HepG2 (cell line): ENCODE results near the gene ELMO2. TPM values are rescaled to one million over a fixed set of nuclear protein-coding genes. Genes with fewer than 3 reads are reported as not detected.

Experiments
- AHR ChIP-seq: IDR thresholded peaks from 2 replicates; pipeline ENCODE4 v1.6.1; 2018; ENCODE audit warnings: missing genetic modification reagents, missing compliant biosample characterization
- BORCS8-MEF2B ChIP-seq: sonication (generic); formaldehyde crosslinking; IDR thresholded peaks from 2 replicates; pipeline ENCODE4 v1.8.0; 2022; ENCODE audit warnings: mild to moderate bottlenecking, missing genetic modification reagents
- KAT2B ChIP-seq: fragments of 150-350 bp; IDR thresholded peaks from 2 replicates; pipeline ENCODE4 v1.6.1; 2014; ENCODE audit warnings: low read depth, low read length, borderline replicate concordance
- MIER3 ChIP-seq: IDR thresholded peaks from 2 replicates; pipeline ENCODE4 v1.6.1; 2016; ENCODE audit warnings: missing compliant biosample characterization, borderline replicate concordance
- SRY ChIP-seq: sonication (generic); formaldehyde crosslinking; IDR thresholded peaks from 2 replicates; pipeline ENCODE4 v1.8.0; 2022; ENCODE audit warnings: mild to moderate bottlenecking, missing genetic modification reagents
- TBL1XR1 ChIP-seq: fragments of 150-350 bp; IDR thresholded peaks from 2 replicates; pipeline ENCODE4 v1.6.1; 2014; ENCODE audit warnings: borderline replicate concordance, low read length; ENCODE audit not compliant: partially characterized antibody
- ZFP62 ChIP-seq: sonication (generic); formaldehyde crosslinking; IDR thresholded peaks from 2 replicates; pipeline ENCODE4 v1.4.0; 2020; ENCODE audit warnings: missing genetic modification reagents
- ZFX ChIP-seq: sonication (generic); formaldehyde crosslinking; IDR thresholded peaks from 2 replicates; pipeline ENCODE4 v1.4.0; 2020; ENCODE audit warnings: mild to moderate bottlenecking, low read depth, missing genetic modification reagents, moderate library complexity
- ZNF451 ChIP-seq: sonication (generic); formaldehyde crosslinking; IDR thresholded peaks from 2 replicates; pipeline ENCODE4 v1.5.0; 2020; ENCODE audit warnings: mild to moderate bottlenecking, missing genetic modification reagents
- ZNF543 ChIP-seq: sonication (generic); formaldehyde crosslinking; IDR thresholded peaks from 2 replicates; pipeline ENCODE4 v1.4.0; 2020; ENCODE audit warnings: mild to moderate bottlenecking, missing genetic modification reagents
- ZNF557 ChIP-seq: sonication (generic); formaldehyde crosslinking; IDR thresholded peaks from 2 replicates; pipeline ENCODE4 v1.4.0; 2020; ENCODE audit warnings: missing genetic modification reagents
- ZNF567 ChIP-seq: sonication (generic); formaldehyde crosslinking; IDR thresholded peaks from 2 replicates; pipeline ENCODE4 v1.8.1; 2023; ENCODE audit warnings: mild to moderate bottlenecking, missing genetic modification reagents, borderline replicate concordance
- ZNF652 ChIP-seq: IDR thresholded peaks from 2 replicates; pipeline ENCODE4 v1.6.1; 2016; ENCODE audit warnings: low read depth, borderline replicate concordance
- ZNF777 ChIP-seq: sonication (generic); formaldehyde crosslinking; IDR thresholded peaks from 2 replicates; pipeline ENCODE4 v1.4.0; 2020; ENCODE audit warnings: missing genetic modification reagents
- ZNF790 ChIP-seq: sonication (generic); formaldehyde crosslinking; IDR thresholded peaks from 2 replicates; pipeline ENCODE4 v1.8.0; 2022; ENCODE audit warnings: missing genetic modification reagents, mild to moderate bottlenecking, borderline replicate concordance
- polyA plus RNA-seq, 8 experiments: library from polyadenylated mRNA; depleted of rRNA in 3 of 8; stranded (reverse) in 7 of 8; unstranded in 1 of 8; fragments of >200 nt; fragmentation: Illumina TruSeq in 4 of 8; extraction: Trizol in 4 of 8; gene quantifications; 2 replicates each; pipeline versions ENCODE4 v1.2.1 to v1.2.3, GENCODE V29; 2011 to 2016; ENCODE audit warnings: low read depth in 4 of 8, missing spikeins in 1 of 8, mixed read lengths in 1 of 8; ENCODE audit not compliant: insufficient read depth in 1 of 8
- total RNA-seq, 5 experiments: library from RNA; depleted of rRNA; stranded (reverse); fragments of >200 nt; fragmentation: Illumina TruSeq; extraction: Trizol; gene quantifications; 2 replicates each; pipeline ENCODE4 v1.2.3, GENCODE V29; 2016; ENCODE audit warnings: low read depth in 1 of 5
- TF ChIP-seq, protein P1 (sequence below): sonication (generic); formaldehyde crosslinking; IDR thresholded peaks from 2 replicates; pipeline ENCODE4 v1.8.1; 2023; ENCODE audit warnings: mild to moderate bottlenecking, missing genetic modification reagents
- TF ChIP-seq, protein P2 (sequence below): sonication (generic); IDR thresholded peaks from 2 replicates; pipeline ENCODE4 v1.6.1; 2016; ENCODE audit warnings: low read depth, borderline replicate concordance
- TF ChIP-seq, protein P3 (sequence below): sonication (generic); formaldehyde crosslinking; IDR thresholded peaks from 2 replicates; pipeline ENCODE4 v1.4.0; 2020; ENCODE audit warnings: missing genetic modification reagents, low read depth, mild to moderate bottlenecking, borderline replicate concordance
- TF ChIP-seq, protein P4 (sequence below): sonication (generic); formaldehyde crosslinking; IDR thresholded peaks from 2 replicates; pipeline ENCODE4 v1.4.0; 2020; ENCODE audit warnings: mild to moderate bottlenecking, missing genetic modification reagents, borderline replicate concordance
- TF ChIP-seq, protein P5 (sequence below): sonication (generic); formaldehyde crosslinking; IDR thresholded peaks from 2 replicates; pipeline ENCODE4 v1.5.0; 2020; ENCODE audit warnings: missing genetic modification reagents, mild to moderate bottlenecking, borderline replicate concordance

Gene ELMO2
- total and polyA plus RNA-seq, 2 of the 13 experiments (the other 11 are each of a cell fraction or from before 2014, with no cell fraction given), result 30.6 to 35.7 TPM

DNA sequence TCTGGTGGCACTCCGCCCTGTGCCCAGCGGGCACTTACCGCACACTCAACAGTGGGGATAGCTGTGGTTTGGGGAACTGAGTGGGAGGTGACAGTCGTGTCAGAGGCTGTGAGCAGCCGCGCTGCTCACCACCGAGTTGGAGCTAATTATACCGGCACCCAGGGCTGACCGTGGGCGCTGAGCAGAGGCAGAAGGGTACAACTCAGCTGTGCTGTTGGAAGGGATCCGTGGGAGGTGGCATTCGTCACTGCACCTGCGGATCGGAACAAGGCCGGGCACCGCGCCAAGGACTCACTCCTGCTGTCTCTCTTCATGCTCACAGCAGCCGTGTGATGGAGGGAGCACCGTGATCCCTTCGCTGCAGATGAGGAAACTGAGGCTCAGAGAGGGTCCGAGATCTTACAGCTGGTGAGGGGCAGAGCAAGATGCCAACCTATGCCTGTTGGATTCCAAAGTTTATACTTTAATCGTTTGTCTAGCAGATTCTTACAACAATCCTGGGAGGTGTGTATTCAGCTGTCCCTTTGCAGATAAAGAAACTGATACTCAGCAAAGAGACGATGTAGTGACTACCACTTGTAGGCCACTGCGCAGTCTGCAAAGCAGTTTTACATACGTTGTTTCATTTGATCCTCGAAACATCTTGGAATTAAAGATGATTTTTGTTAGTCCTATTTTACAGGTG lies 713 bp upstream of the ELMO2 start (continued):
- TF ChIP-seq, protein P1, sequence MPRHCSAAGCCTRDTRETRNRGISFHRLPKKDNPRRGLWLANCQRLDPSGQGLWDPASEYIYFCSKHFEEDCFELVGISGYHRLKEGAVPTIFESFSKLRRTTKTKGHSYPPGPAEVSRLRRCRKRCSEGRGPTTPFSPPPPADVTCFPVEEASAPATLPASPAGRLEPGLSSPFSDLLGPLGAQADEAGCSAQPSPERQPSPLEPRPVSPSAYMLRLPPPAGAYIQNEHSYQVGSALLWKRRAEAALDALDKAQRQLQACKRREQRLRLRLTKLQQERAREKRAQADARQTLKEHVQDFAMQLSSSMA (CRISPR knock-in tag), result 0 out of 2 replicates have a peak, but pooled peaks have one; percentile 51
- TF ChIP-seq AHR (CRISPR knock-in tag) (no peak), ZNF790 (no peak), ZNF652 (CRISPR knock-in tag) (no peak), ZNF777 (CRISPR knock-in tag) (no peak), ZNF567 (CRISPR knock-in tag) (no peak), ZNF451 (CRISPR knock-in tag) (peak; percentile 31; the same call in 1 of the 2 replicates), KAT2B (no peak), SRY (CRISPR knock-in tag) (peak; percentile 45), MIER3 (0 out of 2 replicates have a peak, but pooled peaks have one; percentile 10), ZNF543 (CRISPR knock-in tag) (peak; percentile 5; the same call in 1 of the 2 replicates), ZFX (CRISPR knock-in tag) (no peak), ZFP62 (CRISPR knock-in tag) (no peak), TBL1XR1 (no peak), ZNF557 (CRISPR knock-in tag) (no peak), BORCS8-MEF2B (CRISPR knock-in tag) (0 out of 2 replicates have a peak, but pooled peaks have one; percentile 40)
- TF ChIP-seq, protein P2, sequence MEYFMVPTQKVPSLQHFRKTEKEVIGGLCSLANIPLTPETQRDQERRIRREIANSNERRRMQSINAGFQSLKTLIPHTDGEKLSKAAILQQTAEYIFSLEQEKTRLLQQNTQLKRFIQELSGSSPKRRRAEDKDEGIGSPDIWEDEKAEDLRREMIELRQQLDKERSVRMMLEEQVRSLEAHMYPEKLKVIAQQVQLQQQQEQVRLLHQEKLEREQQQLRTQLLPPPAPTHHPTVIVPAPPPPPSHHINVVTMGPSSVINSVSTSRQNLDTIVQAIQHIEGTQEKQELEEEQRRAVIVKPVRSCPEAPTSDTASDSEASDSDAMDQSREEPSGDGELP, result peak; percentile 40; the same call in 1 of the 2 replicates
- TF ChIP-seq, protein P3, sequence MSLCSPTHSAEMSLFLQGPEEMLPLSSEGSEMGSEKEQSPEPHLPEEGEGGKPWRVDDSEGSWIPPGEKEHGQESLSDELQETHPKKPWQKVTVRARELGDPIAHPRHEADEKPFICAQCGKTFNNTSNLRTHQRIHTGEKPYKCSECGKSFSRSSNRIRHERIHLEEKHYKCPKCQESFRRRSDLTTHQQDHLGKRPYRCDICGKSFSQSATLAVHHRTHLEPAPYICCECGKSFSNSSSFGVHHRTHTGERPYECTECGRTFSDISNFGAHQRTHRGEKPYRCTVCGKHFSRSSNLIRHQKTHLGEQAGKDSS, result peak; percentile 81
- TF ChIP-seq, protein P4, sequence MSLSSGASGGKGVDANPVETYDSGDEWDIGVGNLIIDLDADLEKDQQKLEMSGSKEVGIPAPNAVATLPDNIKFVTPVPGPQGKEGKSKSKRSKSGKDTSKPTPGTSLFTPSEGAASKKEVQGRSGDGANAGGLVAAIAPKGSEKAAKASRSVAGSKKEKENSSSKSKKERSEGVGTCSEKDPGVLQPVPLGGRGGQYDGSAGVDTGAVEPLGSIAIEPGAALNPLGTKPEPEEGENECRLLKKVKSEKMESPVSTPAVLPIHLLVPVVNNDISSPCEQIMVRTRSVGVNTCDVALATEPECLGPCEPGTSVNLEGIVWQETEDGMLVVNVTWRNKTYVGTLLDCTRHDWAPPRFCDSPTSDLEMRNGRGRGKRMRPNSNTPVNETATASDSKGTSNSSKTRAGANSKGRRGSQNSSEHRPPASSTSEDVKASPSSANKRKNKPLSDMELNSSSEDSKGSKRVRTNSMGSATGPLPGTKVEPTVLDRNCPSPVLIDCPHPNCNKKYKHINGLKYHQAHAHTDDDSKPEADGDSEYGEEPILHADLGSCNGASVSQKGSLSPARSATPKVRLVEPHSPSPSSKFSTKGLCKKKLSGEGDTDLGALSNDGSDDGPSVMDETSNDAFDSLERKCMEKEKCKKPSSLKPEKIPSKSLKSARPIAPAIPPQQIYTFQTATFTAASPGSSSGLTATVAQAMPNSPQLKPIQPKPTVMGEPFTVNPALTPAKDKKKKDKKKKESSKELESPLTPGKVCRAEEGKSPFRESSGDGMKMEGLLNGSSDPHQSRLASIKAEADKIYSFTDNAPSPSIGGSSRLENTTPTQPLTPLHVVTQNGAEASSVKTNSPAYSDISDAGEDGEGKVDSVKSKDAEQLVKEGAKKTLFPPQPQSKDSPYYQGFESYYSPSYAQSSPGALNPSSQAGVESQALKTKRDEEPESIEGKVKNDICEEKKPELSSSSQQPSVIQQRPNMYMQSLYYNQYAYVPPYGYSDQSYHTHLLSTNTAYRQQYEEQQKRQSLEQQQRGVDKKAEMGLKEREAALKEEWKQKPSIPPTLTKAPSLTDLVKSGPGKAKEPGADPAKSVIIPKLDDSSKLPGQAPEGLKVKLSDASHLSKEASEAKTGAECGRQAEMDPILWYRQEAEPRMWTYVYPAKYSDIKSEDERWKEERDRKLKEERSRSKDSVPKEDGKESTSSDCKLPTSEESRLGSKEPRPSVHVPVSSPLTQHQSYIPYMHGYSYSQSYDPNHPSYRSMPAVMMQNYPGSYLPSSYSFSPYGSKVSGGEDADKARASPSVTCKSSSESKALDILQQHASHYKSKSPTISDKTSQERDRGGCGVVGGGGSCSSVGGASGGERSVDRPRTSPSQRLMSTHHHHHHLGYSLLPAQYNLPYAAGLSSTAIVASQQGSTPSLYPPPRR (CRISPR knock-in tag), result 0 out of 2 replicates have a peak, but pooled peaks have one; percentile 29
- TF ChIP-seq, protein P5, sequence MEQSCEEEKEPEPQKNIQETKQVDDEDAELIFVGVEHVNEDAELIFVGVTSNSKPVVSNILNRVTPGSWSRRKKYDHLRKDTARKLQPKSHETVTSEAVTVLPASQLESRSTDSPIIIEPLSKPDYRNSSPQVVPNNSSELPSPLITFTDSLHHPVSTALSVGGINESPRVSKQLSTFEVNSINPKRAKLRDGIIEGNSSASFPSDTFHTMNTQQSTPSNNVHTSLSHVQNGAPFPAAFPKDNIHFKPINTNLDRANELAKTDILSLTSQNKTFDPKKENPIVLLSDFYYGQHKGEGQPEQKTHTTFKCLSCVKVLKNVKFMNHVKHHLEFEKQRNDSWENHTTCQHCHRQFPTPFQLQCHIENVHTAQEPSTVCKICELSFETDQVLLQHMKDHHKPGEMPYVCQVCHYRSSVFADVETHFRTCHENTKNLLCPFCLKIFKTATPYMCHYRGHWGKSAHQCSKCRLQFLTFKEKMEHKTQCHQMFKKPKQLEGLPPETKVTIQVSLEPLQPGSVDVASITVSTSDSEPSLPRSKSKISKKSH (CRISPR knock-in tag), result peak; percentile 83; the same call in 1 of the 2 replicates
